GM18868 (cell line): ENCODE measurements around the gene PHPT1.
"Not testable (repeated sequence)": the region's sequence is repeated elsewhere in the genome, so short reads cannot be mapped to it uniquely, and the experiment has no call there.

ENCODE experiments used
- ATAC-seq: cut with Tn5 transposase; IDR thresholded peaks from one replicate; pipeline ENCODE4 v1.9.1; 2021; ENCODE audit warnings: mild to moderate bottlenecking, moderate library complexity; ENCODE audit not compliant: unreplicated experiment

Gene PHPT1

DNA sequence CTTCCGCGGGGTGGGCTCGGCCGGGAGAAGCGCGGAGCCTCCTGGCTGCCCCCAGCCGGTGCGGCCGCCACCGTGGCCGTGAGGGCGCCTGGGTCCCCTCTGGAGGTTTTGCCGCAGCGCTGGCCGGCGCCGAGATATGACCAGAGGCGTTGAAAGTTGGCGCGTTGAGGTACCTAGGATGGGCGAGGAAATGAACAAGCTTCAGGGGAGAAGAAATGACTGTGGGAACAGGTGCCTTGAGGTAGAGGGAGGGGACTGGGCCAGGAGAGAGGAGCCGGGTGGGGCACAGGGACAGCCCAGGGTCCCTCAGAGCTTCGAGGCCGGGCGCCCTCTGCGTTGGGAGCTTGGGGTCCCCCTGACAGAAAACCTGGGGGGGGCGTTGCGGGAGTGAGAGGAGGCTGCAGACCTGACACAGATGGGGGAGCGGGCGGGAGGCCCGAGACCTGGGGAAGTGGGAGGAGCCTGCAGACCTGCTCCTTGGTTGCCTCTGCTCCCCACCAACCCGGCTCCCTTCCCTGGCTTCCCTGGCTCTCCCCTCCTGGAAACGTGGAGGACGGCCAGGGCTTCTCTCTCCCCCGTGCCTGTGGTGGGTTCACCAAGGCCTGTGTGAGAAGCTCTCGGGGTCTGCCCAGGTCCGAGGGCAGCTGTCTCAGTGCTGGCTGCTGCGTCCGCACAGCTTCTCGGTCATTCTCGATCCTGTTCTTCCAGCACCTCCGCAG lies 27.2 kb upstream of the PHPT1 start:
- no peak for ATAC-seq

DNA sequence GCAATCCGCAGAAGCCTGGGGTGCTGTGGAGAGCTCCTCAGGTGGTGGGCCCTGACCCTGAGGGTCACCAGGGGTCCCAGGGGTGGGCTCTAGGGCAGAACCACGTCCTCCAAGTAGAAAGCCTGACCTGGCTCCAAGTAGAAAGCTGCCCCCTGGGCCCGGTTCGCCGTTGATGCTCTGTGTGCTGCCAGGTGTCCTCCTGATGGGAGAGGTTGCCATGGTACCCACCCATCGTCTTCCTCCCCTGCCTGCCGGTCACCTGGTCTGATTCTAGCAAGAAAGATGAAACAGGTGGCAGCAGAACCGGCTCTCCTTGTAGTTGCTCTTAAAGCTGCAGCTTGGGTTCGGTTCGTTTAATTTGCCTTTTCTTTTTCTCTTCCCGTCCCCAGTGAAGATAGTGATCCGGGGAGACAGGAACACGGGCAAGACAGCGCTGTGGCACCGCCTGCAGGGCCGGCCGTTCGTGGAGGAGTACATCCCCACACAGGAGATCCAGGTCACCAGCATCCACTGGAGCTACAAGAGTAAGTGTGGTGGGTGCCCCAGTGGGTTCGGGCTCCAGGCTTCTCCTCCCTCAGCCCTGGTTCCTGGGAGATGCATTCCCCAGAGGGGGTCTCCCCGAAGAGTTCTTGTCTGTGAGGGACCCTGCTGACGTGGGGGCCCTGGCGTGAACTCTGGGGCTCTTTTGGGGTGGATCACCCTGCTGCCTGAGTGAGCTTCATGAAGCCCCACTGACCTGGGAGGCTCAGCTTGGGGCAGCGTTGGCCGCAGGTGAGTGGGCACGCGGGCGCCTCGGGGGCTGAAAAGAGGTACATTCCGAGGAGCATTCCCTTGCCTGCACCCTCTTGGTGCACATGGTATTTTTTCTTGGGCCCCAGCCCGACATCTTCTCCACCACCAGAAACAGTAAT lies 25.8 kb upstream of the PHPT1 start:
- no peak for ATAC-seq

DNA sequence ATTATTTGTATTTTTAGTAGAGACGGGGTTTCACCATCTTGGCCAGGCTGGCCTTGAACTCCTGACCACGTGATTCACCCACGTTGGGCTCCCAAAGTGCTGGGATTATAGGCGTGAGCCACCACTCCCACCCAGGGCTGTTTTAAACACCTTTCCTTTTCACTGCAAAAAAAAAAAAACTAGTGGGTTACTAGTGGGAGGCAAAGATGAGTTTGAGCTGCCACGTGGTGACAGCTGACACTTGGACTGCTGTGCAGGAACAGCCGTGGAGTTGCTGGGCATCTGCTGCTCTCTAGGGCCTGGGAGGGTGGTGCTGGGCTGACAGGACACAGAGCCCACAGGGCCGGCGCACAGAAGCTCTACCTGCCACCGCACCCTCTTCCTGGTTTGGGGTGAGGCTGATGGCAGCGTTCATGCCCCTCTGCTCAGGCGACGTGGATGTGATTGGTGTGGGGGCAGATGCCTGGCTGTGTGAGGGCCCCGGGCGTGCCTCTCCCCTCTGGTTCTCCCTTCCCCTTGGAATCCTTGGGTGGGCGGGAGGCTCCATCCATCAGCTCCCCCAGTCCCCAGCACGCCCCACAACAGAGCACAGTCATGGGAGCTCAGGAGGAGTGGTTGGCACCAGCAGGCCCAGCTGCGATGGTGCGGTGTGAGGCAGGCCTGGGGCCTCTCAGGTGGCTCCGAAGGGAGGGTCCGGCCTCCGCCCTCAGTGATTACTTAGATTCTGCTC lies 24.5 kb upstream of the PHPT1 start:
- no peak for ATAC-seq

DNA sequence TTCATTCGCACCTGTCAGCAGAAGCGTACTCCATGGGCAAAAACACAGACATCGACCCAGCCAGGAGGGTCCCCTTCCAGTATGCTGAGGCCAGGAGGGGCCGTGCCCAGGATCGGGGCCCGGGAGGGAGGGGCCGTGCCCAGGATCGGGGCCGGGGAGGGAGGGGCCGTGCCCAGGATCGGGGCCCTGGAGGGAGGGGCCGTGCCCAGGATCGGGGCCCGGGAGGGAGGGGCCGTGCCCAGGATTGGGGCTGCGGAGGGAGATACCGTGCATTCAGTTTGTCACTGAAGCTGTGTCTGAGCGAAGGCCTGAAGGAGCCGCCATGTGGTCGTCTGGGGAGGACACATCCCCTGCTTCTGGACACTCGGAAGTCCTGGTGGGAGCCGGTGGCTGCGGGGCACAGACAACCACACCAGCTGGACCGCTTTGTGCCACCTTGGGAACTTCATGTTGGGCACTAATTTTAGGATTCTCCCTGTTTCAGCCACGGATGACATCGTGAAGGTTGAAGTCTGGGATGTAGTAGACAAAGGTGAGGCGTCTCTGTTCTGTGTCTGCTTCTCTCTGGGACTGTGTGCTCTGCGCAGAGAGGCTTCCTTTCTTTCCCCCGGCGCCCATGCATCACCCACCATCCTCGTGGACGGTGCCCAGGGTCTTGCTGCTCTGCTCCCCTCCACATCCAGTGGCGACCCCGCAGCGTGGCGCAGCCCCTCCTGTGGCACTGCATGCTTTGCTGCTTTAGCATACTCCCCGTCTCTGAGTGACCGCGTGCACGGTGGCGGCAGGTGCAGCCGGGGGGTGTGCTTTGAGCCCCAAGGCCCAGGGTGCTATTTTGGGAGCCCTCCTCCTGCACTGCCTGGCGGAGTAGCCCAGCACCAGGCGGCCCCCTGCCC lies 23.7 kb upstream of the PHPT1 start:
- ATAC-seq, result no peak

DNA sequence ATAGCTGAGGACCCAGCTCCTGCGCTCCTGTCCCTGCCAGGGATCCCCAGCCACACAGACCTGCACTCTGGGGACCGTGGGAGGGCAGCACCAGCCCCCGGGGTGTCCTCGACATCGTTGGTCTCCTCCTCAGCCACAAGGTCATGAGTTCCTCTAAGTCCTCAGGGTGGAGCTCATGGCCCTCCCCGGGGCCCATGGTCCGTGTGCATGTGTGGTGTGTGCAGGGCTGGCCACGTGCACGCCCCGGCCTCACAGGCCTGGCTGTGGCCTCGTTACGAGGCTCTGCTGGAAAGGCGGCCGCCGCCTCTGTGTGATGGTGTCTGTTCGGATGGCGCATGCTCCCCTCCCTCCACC lies 23.0 kb upstream of the PHPT1 start:
- ATAC-seq, result no peak

DNA sequence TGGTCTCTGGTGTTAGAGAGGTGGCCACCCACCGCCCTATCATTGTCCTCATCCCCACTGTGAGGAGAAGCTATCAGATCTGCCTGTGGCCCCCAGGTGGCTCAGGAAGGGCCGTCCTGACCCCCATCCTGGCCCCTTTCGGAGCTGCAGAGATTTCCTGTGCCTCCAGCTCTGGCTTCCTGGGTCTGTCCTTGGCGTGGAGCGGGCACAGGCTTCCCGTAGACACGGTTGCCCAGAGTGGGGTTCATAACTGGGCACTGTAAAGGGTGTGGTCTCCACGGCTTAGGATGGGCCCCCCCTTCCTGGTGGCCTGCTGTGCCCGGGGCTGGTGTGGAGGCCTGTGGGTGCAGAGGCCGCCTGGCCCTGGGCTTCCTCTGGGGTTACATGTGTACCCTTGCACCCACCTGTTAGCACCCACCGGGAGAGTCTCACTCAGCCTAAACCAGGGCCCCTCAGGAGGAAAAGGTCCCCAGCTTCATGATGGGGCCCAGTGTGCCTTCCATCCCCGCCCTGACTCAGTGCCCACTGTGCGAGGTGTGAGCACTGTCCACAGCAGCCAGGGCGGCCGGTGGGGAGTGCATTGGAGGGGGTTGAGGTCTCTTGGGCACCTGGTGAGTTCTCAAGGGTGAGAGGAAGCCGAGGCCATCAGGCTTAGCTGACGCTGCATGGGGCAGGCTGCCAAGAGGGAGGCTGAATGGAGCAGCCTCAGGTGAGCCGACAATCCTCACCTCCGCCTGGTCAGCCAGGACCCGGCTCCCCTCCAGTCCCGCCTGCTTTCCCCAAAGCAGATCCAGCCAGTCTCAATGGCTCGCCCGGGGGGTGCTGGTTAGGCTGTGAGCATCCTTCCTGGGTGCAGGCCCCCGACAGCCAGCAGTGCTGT lies 22.3 kb upstream of the PHPT1 start:
- no peak for ATAC-seq

DNA sequence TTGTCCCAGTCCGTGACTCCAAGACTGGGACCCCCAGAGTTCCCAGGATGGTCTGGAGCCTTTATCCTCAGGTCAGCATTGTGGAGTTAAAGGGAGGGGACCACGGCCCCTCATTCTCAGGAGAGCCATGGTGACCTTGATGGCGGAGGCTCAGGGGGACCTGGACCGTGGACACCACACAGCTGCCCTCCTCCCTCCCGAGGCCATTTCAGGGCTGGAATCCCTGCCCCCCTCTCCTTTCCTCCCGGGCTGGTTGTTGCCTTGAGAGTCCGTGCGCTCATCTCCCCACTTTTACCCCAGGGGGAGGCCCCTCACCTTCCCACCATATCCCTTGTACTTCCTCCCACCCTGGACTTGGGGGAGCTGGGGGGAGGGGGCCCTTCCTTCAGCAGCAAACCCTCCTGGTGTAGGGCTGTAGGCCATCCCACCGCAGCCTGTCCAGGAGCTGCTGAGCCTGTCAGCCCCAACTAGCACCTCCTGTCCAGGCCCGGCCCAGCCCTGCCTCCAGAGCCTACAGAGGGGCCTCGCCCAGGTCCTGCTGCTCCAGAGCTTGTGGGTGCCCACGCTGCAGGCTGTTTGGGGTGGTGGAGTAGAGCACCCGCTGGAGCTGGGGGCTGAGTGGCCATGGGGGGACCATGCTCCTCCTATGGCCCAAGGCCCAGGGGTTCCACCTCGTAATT lies 21.3 kb upstream of the PHPT1 start:
- no peak for ATAC-seq

DNA sequence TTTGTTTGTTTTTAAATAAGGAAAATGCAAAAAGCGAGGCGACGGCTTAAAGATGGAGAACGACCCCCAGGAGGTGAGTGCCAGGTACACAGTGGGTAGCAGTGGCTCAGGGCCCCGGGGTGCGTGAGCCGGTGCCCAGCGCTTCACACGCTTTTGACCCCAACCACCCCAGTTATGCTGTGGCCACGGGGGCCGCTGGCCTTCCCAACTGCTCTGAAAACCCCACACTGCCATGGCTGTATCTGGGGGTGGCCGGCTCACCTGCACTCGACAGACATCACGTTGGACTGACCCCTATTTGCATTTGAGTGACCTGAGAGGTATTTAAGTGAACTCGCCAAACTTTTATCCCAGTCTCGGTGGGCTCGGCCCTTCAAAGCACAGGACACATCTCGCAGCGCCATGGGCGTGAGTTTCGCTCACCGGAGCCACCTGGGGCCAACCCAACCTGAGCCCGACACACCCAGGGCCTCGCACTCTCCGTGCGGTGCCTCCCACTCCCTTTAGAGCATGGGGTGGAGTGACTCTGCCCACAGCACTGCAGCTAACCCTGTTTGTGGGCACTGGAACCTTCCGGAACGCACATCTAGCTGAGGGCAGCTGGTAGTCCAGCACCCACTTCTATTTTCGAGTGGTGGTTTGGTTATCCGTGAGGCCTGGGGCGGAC lies 20.6 kb upstream of the PHPT1 start:
- ATAC-seq, result no peak

DNA sequence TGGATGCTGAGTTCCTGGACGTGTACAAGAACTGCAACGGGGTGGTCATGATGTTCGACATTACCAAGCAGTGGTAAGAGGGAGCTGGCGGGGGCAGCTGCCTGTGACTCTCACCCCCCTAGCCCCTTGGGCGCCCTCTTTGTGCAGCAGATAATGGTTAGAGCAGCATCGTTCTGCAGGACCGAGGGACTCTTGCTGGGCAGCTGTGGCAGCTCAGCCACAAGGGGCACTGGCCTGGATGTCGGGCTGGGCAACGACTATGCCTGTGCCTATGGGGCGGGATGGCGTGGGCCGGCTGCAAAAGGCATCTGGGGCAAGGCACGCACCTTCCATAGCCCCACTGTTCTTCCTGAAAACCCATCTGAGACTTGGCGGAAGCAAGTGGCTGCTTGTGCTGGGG lies 19.8 kb upstream of the PHPT1 start:
- no peak for ATAC-seq

DNA sequence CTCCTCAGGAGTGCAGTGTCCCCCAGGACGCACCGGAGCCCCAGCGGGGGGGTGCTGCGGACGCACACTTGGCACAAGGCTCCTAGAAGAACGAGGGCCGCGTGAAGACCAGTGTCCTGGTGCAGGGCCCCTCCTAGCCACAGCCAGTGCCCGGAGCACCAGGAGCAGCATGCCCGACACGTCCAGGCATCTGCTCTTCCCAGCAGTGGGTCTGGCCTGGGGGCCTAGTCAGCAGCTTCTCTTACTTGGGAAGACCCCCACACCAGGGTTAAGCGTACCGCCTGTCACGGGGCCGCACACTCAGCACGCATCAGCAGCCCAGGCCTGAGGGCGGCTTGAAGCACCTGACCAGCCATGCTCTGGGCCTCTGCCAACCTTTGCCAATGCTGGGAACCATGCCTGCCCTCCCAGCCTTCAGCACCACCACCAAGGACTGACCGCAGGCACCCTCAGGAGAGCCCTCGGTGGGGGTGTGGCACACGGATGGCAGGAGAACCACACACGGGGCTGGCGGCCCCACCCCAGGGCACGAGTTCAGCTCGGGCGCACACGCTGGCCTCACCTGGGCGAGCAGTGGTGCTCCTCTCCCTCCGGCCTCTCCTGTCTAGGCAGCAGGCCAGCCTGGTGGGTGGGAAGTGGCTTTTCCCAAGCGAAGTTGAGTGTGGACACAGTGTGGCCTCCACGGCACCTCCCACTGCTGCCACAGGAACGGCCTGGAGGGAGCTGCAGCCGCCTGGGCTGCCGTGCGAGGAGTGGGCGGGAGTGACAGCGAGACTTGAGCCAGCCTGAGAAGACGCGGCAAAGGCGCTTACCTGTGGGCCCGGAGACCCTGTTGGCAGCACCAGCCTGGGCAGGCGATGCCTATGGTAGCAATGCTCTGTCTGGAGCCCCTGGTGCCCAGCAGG lies 19.0 kb upstream of the PHPT1 start:
- ATAC-seq, result no peak

DNA sequence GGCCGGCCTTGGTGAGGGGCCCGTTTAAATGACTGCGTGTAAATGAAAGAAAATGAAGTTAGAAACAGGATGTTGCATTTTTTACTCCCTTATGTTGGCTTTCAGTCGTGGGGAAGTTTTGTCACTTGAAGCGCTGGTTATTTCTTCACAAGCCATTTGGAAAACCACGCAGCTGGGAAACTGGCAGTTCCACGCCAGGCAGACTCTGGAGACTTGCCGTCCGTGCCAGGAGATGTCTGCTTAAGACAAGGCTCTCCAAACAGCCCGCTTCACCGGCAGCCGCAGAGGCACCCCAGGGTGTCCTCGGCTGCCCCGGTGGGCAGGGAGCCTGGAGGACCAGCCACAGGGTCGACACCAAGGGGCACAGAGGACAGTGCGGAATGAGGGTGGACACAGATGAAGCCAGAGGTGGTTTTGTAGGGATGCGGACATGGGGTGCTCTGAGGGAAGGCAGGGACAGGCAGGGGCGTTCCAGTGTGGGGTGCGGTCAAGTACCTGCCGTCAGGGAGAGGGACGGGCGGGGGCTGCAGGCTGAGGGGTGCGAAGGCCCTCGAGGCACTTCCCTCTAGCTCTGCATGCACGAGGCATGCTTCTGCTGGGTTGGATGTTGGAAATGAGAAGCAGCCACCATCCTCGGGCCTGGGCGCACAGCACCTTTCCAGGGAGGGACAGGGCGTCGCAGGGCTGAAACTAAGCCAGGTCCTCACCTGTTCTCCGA lies 18.0 kb upstream of the PHPT1 start:
- ATAC-seq, result no peak

DNA sequence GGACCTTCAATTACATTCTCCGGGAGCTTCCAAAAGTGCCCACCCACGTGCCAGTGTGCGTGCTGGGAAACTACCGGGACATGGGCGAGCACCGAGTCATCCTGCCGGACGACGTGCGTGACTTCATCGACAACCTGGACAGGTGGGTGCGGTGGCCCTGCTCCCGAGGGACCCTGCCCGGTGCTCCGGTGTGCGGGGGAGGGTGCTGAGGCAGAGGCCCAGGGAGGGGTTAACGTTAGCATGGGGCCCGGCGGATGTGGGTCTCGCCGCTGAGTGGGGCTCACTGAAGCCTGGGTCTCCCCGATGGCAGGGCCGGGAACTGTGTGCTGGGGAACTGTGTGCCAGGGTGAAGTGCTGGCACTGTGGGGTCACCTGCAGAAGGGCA lies 17.5 kb upstream of the PHPT1 start:
- ATAC-seq, result no peak

DNA sequence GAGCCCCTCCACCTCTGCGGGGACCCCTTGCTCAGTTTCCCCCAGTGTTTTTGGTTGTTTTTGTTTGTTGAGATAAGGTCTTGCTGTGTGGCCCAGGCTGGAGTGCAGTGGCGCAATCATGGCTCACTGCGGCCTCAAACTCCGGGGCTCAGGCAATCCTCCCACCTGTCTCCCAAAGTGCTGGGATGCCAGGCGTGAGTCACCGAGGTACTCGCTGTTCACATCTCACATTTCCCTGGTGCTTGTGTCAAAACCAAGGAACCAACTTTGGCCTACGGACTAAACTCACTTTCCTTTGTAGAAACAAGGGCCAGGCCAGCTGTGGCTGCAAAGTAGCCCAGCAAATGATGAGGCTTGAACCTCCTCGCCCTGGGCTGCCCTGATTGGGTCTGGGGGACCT lies 16.6 kb upstream of the PHPT1 start:
- no peak for ATAC-seq

DNA sequence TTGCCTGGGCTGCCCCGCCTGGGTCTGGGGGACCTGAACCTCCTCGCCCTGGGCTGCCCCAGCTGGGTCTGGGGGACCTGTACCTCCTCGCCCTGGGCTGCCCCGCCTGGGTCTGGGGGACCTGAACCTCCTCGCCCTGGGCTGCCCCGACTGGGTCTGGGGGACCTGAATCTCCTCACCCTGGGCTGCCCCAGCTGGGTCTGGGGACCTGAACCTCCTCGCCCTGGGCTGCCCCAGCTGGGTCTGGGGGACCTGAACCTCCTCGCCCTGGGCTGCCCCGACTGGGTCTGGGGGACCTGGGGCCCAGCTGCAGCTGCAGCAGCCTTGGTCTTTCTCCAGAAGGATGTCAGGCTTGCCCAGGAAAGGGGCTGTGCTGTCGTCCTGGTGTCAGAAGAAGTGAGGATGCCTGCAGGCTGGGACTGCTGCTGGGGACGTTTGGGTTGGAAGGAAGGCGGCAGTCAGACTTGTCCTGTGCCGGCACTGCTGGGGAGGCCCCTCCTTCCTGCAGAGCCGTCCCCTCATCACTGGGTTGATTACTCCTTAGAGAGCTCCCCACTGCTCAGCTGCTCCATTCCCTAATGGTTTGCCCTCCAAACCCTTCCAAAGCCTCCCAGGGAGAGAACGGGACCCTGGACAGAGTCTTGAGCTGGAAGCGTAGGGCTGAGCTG lies 15.7 kb upstream of the PHPT1 start:
- ATAC-seq, result not testable (repeated sequence)

DNA sequence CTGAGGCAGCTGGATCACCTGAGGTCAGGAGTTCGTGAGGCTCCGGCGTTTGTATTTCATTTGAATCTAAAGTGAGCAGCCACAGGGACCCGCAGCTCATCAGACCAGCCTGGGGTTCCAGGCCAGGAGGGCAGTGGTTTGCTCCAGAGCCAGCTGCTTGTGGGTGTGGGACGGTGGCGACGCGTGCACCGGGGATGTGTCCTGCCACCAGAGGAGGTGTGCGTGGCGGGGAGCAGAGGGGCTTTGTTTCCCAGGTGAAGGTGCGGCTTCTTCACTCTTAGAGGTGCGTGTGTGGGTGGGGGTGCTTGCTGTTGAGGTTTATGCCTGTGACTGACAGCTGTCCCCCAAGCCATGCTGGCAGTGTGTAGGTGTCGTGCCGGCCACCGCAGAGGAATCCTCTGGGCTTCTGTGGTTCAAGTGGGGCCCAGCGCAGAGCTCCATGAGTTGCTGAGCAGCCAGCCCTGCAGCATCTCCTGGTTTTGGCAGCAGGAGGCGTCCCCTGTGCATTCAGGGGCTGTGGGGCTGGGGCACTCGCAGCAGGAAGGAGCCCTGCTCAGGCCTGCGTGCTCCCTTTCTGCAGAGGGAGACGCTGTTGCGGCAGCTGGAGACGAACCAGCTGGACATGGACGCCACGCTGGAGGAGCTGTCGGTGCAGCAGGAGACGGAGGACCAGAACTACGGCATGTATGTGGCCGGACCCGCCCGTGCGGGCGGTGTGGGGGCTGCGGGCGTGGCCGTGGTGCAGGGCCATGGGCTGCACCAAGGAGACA lies 13.9 kb upstream of the PHPT1 start:
- ATAC-seq, result no peak
